Ovary (tissue), 3 donors: Measurements from ENCODE around the gene IFITM1.

Experiments used
- CTCF ChIP-seq, 3 donors: fragments of 450-650 bp in 2 of 3; fragments of 200-600 bp in 1 of 3; IDR thresholded peaks; one replicate each; pipeline versions ENCODE4 v1.5.1 to v1.8.0; 2016 to 2022; ENCODE audit warnings: antibody characterized with exemption in 3 of 3, mild to moderate bottlenecking in 1 of 3
- EP300 ChIP-seq: sonication (generic); formaldehyde crosslinking; IDR thresholded peaks from one replicate; pipeline ENCODE4 v1.6.1; 2017; ENCODE audit warnings: antibody characterized with exemption
- POLR2A ChIP-seq: fragments of 450-650 bp; IDR thresholded peaks from one replicate; pipeline ENCODE4 v1.6.1; 2017; ENCODE audit warnings: antibody characterized with exemption, mild to moderate bottlenecking, moderate library complexity
- donor health status: DM: no; HTN: no; CAD: no.

- TF ChIP-seq CTCF (IDR thresholded peaks at IDR 0.05), result no peak
- TF ChIP-seq POLR2A, result no peak
- TF ChIP-seq EP300, result no peak
Measured at GRCh38 chr11:346529-346928, 32.7 kb downstream of the IFITM1 start.
